ENCODE measurements around the gene SETD7.
"Not testable (repeated sequence)": the region's sequence is repeated elsewhere in the genome, so short reads cannot be mapped to it uniquely, and the experiment has no call there.

SETD7 gene

GRCh38 chr4:139460565-139460964, 95.5 kb downstream of the SETD7 start:
- no peak for DNase-seq

- DNase-seq: no peak
Measured at GRCh38 chr4:139458999-139459398, 97.0 kb downstream of the SETD7 start.

GRCh38 chr4:139458543-139458942, 97.5 kb downstream of the SETD7 start:
- DNase-seq: no peak

GRCh38 chr4:139457318-139457717, 98.7 kb downstream of the SETD7 start:
- DNase-seq: no peak

- no peak for DNase-seq
Measured at GRCh38 chr4:139455126-139455538, 100.9 kb downstream of the SETD7 start.

- no peak for DNase-seq
Measured at GRCh38 chr4:139454111-139455045, 101.6 kb downstream of the SETD7 start, which contains the start of gene RAB33B. Gene RAB33B, plus strand, starts transcription at chr4:139454121. Its CDS starts 75 bp downstream, at chr4:139454196.

- peak; percentile 90 for DNase-seq
Measured at GRCh38 chr4:139453371-139454110, 102.5 kb downstream of the SETD7 start.

GRCh38 chr4:139453041-139453370, 103.0 kb downstream of the SETD7 start:
- DNase-seq: no peak

GRCh38 chr4:139451997-139452396, 104.0 kb downstream of the SETD7 start:
- no peak for DNase-seq

GRCh38 chr4:139450586-139450985, 105.4 kb downstream of the SETD7 start:
- no peak for DNase-seq

- not testable (repeated sequence) for DNase-seq
Measured at GRCh38 chr4:139447078-139447477, 108.9 kb downstream of the SETD7 start.

Measured in activated gamma-delta T cell (primary cell).